NCI-H187 treated with DMSO at 0.1 percent for 48 hours (cell line): ENCODE data around the gene NUDT1.

ENCODE experiments used
- DNase-seq: peaks from one replicate; lab custom pipeline; 2025; lab: John Stamatoyannopoulos, UW

Gene NUDT1

DNA sequence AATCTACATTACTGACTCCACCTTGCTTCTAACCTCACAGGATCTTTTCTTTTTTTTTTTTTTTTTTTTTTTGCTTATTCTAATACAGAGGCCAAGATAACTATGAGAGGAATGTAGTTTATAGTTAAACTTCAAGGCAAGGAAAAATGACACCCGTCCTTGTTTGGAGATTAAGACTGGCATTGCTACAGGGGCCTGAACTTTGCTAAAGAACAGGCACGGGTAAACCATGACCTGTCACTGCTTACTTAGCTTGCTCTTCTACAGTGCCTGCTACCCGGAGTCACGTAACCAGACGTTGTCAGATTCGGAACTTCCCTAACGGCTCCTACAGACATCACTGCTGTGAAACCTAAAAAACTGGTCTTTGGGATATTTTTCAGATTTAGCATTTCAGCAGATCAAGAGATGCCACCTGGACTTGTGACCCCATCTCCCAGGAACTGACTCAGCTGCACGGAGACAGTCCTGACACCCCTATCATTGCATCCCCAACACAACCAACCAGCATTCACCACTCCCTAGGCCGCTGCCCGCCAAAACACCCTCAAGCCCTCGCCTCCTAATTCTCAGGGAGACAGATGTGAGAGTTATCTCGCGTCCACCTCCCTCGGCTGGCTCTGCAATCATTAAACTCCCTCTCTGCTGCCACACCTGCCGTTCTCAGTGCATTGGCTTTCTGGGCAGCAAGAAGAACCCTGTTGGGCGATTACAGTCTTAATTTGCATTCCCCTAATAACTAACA lies 36.8 kb upstream of the NUDT1 start:
- no peak for DNase-seq

DNA sequence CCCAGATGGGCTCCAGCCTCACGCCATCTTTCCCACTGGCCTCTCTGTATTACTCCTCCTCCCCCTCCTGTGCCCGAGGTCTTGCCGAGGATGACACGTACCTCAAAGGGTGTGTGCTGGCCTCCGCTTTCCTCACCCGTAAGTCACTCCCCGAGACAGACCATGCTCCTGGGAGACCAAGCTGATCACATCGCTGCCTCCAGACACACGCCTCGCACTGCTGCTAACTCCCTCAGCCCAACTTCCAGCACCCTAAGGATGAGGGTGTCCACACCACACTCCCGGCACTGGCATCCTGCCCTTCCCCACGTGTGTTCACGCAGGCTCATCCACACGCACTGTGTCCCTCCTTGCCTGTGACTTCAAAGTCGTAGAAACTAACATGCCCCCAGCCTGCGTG lies 33.3 kb upstream of the NUDT1 start:
- DNase-seq = no peak

DNA sequence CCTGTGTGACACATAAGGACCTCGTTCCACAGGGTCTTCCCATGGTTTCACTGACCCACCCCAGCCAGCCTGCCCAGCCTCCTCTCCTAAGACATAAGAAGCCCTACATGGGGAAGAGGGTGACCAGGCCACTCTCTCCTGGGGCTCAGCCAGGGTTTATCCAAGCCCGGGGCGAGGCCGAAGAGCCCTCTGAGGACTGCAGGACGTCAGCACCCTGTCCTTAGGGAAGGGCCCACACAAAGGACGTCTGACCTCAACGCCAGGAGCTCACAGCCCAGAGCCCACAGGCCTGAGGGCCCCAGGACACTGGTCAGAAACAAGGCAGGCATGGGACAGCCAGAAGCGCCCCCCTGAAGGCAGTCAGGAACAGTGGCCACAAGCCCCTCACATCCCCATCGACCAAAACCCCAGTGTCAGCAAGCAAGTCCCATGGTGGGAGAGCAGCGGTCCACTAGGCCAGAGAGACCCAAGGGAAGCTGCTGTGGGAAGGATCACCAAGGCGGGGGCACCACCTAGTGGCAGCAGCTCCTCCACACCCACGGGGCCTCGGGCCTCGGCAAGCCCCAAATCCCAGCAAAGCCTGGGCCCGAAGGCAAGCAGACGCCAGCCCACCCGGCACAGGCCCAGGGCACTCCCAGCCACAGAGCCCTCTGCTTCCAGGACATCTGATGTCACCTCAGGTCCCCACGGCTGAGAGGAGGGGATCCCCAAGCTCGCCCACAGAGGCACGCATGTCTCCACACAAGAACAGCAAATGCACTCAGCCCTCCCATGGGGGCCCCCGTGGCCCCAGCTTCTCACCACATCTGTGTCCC lies 32.7 kb upstream of the NUDT1 start:
- no peak for DNase-seq

DNA sequence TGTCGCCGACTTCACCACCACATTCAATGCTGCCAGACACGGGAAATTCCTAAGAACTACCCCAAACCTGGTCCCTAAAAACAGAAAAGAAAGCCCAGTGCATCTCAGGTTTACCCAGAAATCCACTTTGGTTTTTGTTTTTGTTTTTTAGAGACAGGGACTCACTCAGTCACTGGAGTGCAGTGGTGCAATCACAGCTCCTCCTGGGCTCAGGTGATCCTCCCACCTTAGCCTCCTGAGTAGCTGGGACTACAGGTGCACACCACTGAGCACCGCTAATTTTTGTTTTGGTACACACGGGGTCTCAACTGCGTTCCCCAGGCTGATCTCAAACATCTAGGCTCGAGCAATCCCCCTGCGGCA lies 32.1 kb upstream of the NUDT1 start:
- DNase-seq = no peak

DNA sequence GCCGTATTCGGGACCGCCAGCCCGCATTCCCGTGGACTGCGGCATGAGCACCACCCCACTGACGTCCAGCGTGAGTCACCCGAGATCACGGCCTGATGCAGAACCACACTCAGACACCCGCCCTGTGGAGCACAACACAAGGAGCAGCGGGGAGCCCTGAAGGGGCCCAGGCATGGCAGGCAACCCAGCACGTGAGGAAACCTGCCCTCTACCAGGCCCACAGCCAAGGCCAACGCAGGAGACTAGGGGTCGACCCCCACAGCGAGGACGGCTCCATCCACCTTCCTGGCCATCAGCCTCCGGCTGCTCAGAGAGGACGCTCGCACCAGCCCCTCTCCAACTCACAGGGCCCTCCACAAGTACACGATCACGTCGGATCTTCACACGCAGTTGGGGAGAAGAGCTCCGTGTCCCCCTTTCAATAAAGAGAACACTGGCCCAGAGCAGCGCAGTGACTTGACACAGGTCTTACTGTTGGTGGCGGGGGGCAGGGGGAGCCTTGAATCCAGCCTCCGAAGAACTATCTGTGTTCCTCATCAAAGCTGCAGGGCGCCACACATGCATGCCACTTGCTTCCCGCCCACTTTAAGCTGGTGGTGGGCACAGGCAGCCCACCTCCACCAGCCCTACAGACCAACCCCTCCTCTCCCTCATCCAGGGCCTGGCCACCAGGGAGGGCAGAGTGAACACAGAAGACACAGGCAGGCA lies 31.3 kb upstream of the NUDT1 start:
- no peak for DNase-seq

DNA sequence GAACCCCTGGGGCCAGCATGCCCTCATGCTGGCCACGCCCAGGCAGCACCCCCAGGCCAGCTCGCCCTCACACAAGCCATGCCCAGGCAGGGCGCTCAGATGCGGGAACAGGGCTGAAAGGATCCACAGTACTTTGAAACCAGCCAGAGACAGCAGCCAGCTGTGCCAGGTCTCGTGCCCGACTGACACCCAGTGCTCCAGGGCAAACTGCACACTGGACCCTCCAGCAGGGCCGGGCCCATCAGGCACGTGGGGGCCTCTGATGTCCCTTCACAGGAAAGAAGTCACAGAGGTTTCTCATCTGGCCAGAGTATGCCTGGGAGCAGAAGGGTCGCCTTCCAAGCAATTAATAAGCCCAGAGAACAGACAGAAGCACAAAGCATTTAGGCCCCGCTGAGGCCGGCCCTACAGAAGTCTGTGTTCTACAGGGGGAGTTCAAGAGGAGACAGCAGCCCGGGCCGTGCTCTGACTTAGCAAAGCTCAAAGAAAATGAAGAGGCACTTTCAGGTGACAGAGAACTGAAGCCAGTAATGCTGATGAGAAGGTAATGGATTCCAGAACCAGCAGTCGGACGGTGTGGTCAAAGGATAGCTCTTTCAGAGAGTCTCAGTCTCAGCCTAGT lies 30.7 kb upstream of the NUDT1 start:
- no peak for DNase-seq

DNA sequence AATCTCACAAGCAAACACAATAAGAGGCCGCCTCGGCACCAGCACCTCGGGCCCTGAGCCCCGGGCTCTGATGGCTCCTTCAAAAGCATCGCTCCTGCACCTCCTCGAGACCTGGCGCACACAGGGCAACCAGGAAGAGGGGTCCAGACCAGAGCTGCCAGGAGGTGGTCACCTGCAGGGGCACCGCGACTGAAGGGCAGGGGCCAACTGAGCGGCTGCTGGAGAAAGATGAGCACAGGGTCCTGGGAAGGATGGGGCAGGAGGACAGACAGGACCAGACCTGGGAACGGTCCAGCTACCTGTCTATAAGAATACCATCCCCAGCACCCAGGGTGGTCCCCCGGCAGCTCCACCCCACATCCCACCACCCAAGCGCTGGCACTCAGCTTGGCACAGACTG lies 30.1 kb upstream of the NUDT1 start:
- DNase-seq = no peak

DNA sequence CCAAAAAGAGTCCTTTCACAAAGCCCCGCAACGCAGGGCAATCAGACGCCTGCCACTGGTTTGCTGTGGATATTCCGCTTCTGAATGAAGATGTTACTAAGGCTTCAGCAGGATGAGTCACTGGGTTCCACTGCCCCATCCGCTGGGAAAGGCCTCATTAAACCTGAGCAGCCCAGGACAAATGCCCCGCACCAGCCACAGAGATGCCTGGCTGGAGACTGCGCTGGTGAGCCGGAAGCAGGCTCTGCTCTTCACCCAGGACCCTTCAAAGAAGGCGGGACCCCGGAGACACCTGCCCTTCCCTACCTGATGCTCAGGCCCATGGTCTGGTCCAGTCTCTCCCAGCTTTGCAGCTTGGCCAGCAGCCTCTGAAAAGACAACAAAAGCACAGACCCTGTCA lies 29.1 kb upstream of the NUDT1 start:
- DNase-seq = no peak

DNA sequence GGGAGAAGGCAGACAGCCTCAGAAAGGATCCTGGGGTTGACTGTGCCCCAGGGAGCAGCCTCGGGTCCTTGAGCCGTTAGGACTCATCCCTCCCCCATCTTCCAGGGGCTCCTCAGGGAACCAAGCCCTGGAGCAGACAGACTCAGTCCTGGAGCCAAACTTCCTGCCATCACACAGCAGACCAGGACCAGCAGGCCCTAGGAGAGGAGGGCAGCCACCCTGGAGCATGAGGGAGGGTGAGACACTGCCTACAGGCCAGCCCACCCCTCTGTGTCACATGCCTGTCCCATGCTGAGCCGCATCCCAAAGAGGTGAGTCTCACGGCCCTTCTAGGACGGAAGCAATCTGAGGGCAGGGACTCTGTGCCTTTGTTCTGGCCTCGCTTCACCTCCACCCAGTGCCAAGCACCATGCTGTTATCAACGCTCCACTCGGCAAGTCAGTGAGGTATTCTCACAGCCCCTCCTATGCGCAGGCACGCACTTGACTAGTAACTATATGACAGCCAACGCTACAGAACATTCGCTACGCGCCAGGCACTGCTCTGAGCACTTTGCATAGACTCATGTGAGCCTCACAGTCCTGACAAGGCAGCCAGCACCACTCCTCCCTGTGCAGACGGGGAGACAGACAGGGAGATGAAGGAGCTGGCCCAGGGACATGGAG lies 28.3 kb upstream of the NUDT1 start:
- no peak for DNase-seq

DNA sequence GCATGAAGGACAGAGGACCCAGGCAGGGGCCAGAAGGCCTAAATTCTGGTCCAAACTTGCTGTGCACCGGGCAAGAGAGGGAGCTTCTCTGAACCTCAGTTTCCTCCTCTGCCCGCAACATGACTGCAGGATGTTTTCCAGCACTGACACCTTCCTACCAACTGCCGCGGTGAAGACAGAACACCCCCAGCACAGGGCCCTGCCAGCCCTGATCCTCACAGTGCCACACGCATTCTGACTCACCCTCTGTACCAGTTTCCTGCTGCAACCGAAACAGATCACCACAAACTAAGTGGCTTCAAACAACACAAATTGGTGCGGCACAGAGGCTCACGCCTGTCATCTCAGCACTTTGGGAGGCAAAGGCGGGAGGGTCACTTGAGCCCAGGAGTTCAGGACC lies 27.4 kb upstream of the NUDT1 start:
- DNase-seq = no peak

DNA sequence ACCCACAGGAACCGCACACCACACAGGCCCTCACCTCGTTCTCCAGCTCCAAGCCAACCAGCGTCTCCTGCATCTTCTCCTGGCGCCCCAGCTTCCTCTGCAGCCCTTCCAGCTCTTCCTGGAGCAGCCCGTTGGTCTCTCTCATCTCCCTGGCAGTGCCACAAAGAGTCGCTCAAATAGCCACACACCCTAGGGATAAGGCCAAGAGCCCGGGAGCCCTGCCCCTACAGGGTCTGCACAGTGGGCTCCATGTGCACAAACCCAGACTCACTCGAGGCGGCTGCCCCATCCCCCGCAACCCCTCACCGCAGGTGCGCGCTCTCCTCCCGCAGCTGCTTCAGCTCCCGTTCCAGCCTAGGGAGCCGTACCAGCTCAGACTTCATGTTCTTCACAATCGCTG lies 26.2 kb upstream of the NUDT1 start:
- no peak for DNase-seq

DNA sequence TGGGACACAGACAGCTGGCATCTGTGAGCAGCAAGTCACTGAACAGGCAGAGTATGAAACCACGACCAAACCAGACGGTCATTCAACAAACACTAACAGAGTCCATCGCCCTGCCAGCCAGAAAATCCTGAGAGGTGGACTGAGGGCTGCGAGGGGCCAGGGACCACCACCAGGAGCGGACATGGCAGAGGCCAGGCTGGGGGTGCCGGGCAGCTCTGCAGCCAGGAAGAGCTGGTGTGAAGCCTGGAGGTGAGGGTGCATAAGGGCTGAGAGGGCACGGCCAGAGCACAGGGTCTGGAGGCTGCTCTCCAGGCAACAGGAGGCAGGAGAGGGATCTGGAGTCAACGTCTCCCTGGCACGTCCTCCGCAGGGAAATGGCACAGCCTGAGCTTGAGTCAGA lies 24.8 kb upstream of the NUDT1 start:
- DNase-seq = no peak

DNA sequence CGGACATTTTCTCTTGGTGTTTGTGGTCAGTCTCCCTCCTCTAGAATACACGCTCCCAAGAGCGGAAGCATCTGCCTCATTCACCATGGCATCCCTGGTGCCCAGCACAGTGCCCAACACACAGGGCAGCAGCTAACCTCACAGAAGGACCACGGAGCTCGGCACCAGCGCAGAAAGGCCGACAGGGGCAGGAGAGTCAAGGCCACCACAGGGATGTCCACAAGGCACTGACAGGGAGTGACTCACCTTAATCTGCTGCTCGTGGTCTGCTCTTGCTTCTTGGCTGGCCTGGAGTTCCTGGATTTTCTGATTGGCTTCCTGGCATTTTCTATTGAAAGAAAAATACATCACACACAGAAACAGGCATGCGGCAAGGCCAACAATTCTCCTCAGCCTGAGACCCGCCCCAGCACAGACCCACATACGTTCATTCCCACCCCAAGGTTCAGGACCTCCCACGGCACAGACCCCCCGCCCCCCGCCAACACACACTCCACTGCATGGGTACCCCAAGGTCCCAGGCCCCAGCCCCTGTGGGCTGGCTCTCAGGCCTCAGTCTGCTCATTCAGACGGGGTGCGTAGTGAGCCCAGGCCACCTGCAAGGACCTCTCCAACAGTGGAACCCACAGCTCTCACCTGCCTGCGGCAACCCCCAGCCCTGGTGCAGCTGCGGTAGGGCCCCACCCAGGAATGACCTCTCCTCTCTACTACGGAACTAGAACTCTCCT lies 24.1 kb upstream of the NUDT1 start:
- no peak for DNase-seq

DNA sequence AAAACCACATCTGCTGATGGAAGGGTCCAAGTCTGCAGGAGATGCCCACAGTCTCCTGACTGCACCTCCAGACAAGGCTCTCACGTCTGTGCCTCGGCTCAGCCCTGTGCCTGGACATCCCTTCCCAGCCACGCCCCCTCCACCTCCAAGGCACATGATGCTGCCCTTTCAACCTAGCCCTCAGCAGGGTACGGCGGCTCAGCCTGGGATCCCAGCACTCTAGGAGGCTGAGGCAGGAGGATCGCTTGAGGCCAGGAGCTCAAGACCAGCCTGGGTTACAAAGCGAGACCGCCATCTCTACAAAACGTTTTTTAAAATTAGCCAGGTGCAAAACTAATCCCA lies 23.6 kb upstream of the NUDT1 start:
- no peak for DNase-seq

DNA sequence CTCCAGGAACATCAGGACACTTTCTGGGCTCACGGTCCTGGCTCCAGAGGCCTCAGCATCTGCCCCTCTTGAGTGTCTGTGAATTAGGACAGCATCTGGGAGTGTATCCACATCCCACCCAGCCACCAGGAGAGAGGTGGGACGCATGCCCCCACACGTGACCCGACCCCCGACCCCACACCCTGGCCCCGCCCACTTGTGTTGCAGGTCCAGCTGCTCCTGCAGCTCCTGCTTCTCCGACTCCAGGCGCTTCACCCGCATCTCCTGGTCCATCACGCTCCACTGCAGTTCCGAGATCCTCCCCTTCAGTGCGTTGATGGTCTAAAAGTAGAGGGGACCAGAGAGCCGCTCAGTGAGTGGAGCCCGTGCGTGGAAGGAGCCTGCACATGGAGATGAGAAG lies 22.9 kb upstream of the NUDT1 start:
- DNase-seq = no peak

DNA sequence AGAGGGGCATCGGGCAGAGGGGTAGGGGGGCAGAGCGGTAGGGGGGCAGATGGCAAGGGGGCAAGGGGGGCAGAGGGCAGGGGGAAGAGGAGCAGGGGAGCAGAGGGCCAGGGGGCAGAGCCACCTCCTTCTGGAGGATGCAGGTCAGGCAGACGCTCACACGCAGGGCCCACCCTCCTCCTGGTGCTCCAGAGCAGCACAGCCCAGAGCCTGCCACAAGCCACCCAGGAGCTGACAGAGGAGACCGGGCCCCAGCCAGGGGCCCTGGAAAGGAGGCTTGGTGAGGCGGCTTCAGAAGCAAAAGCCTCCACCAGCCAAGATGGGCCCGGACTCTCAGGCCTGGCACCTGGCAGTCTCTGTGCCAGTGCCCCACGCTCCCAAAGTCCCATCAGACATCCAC lies 22.4 kb upstream of the NUDT1 start:
- no peak for DNase-seq

DNA sequence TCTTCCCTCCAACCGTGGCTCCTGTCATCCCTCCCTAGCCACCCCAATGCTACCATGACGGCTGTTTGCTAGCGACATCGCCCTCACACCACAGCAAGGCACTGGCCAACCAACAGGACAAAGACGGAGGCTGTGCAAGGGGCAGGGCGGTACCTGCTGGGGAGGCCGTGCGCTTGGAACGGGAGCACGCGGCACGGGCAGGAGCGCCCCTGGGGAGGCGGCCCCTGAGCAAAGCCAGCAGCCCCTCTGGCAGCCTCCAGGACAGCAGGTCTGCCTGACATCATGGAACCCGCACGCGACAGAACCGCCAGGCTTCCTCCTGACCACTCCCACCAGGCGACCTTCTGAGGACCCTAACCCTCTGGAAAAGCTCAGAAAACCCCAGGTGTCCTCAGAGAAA lies 22.0 kb upstream of the NUDT1 start:
- no peak for DNase-seq

DNA sequence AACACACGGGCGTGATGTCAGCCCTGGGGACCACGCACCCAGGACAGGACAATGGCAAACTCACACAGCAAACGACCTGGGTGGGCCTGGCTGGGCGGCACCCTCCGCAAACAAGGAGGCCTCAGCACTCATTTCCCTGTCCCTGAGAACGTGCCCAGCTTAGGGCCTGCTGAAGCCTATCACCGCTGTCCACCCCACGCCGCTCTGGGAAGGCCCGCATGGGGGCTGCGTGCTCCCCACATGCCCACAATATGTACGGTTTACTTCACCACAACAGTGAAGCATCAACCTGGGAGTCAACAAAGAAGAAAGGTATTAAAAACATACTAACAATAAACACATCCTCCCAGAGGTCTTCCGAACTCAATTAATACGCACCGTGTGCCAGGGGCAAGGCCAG lies 21.5 kb upstream of the NUDT1 start:
- no peak for DNase-seq

DNA sequence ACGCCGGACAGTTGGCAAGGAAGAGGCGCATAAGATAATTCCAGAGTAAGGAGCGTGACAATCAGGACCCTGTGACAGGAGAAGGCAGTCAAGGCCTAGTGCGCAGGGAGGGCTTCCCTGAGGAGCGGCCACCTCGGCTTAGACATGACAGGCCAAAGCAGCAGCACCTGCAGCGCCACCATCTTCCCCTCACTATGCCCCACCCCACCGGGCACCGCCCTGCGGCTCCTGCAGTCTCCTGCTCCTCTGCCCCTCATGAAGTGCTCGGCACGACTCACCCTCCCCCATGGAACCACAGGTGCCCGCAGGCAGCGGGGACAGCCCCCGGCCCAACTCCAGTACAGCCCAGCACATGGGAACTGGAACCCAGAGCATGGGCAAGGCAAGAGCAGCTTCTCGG lies 21.1 kb upstream of the NUDT1 start:
- no peak for DNase-seq

DNA sequence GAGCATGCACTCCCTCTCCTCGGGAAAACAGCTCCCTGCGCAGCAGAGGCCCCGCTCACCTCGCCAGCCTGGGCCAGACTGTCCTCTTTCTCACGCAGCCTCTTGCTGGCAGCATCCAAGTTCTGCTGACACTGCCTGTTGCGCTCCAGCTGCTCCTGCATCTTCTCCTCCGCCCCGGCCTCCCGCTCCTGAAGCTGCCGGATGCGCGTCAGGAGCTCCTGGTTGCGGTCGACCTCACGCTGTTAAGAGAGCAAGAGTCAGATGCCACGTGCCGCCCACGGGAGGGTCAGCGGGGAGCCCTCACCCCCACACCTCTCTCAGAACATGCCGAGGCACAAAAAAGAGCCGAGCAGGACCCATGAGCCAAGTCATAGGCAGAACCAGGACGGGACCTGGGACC lies 19.5 kb upstream of the NUDT1 start:
- no peak for DNase-seq

DNA sequence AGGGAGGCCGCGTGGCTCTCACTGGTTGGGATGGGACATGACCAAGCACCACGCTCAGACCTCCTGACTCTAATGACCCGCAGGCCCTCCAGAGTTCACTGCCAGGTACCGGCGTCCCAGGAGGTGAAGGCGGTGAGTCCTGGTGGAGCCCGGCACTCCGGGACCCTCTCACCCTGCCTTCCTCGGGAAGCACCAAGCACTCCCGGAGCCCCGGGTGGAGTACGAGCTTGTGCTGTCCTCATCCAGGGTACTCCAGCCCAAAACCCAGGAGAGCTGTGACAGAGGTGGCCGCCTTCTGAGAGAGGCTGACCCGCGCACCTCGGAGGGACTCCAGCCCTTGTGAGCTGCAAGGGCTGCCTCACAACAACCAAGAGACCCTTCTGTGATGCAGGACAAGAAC lies 18.7 kb upstream of the NUDT1 start:
- no peak for DNase-seq

DNA sequence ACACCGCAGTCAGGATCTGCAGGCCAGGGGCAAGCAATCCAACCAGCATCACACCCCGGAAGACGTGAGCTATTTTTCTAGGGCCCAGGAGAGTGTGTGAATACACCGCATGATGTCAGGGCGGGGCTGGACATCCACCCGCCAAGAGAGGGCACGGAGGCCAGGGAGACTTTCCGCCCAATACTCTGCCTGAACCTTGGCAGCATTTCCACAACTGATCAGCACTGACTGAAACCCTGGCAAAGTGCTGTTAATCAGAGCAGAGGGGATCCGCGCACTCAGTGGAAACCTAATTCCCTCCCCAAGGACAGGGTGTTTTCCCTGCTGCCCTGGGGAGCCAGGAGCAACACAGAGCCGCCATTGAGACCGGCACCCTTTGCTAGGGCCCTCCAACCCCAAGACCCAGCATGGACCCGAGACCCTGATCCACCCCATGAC lies 17.5 kb upstream of the NUDT1 start:
- DNase-seq = no peak
